Endothelial cell (in vitro differentiated cells): ENCODE measurements around the gene PRR20G. TPM values are rescaled to one million over a fixed set of nuclear protein-coding genes. Genes with fewer than 3 reads are reported as not detected.

Experiments
- DNase-seq: peaks from one replicate; pipeline ENCODE4 v3.0.0; 2021; ENCODE audit warnings: low spot score
- H3K27ac Mint-ChIP-seq: one replicate; pipeline ENCODE4 v1.8.0; 2021; ENCODE audit warnings: mixed read lengths, inconsistent platforms; ENCODE audit not compliant: unreplicated experiment
- H3K27me3 Mint-ChIP-seq: one replicate; pipeline ENCODE4 v1.8.0; 2021; ENCODE audit warnings: mild to moderate bottlenecking, moderate library complexity, mixed read lengths, inconsistent platforms; ENCODE audit not compliant: unreplicated experiment
- H3K36me3 Mint-ChIP-seq: one replicate; pipeline ENCODE4 v1.8.0; 2021; ENCODE audit warnings: mild to moderate bottlenecking, low read depth, mixed read lengths, inconsistent platforms; ENCODE audit not compliant: unreplicated experiment
- H3K4me1 Mint-ChIP-seq: one replicate; pipeline ENCODE4 v1.8.0; 2021; ENCODE audit warnings: mild to moderate bottlenecking, mixed read lengths, inconsistent platforms; ENCODE audit not compliant: unreplicated experiment
- H3K4me3 Mint-ChIP-seq: one replicate; pipeline ENCODE4 v1.8.0; 2021; ENCODE audit warnings: mild to moderate bottlenecking, mixed read lengths, inconsistent platforms; ENCODE audit not compliant: unreplicated experiment
- H3K9me3 Mint-ChIP-seq: one replicate; pipeline ENCODE4 v1.8.0; 2021; ENCODE audit warnings: mixed read lengths, inconsistent platforms; ENCODE audit not compliant: unreplicated experiment
- CTCF ChIP-seq: fragments of 200-600 bp; sonication (generic); IDR thresholded peaks from one replicate; pipeline ENCODE4 v1.5.0; 2021; ENCODE audit warnings: antibody characterized with exemption; ENCODE audit not compliant: unreplicated experiment
- total RNA-seq: library from RNA; stranded (reverse); fragmentation: NEBNext Ultra II Directional; extraction: Animal tissue kit (Norgen Biotek cat#: 25700); gene quantifications from one replicate; pipeline ENCODE4 v1.2.1, GENCODE V29; 2021; ENCODE audit not compliant: unreplicated experiment

The PRR20G gene
- total RNA-seq, 1 donor from 2014 or later = not detected

GRCh38 chr3:127254730-127255129 is 33.1 kb downstream of the PRR20G start:
- Mint-ChIP-seq H3K27me3 (peaks cover 5% of the 10 kb centered on the region), H3K4me3 (no peak overlapping the region), H3K9me3 (peaks cover 6% of the 10 kb centered on the region), H3K36me3 (no peaks in the 10 kb centered on the region), H3K27ac (no peak overlapping the region), H3K4me1 (no peaks in the 10 kb centered on the region)
- no peak for DNase-seq
- TF ChIP-seq CTCF = no peak

GRCh38 chr3:127254033-127254644 is 33.7 kb downstream of the PRR20G start:
- Mint-ChIP-seq H3K36me3 (no peaks in the 10 kb centered on the region), H3K9me3 (peaks cover 6% of the 10 kb centered on the region), H3K4me1 (no peaks in the 10 kb centered on the region), H3K27ac (no peak overlapping the region), H3K27me3 (peaks cover 5% of the 10 kb centered on the region), H3K4me3 (no peak overlapping the region)
- no peak for TF ChIP-seq CTCF
- DNase-seq = no peak

- peaks cover 2% of the 10 kb centered on the region for H3K36me3 Mint-ChIP-seq
- DNase-seq = no peak
- no peak for TF ChIP-seq CTCF
- H3K4me1 Mint-ChIP-seq = no peaks in the 10 kb centered on the region
- no peak overlapping the region for H3K27ac Mint-ChIP-seq
- no peak overlapping the region for H3K4me3 Mint-ChIP-seq
- H3K9me3 Mint-ChIP-seq = peaks cover 6% of the 10 kb centered on the region
- H3K27me3 Mint-ChIP-seq = peaks cover 5% of the 10 kb centered on the region
These were observed 34.4 kb downstream of the PRR20G start for GRCh38 chr3:127253491-127253890.

- Mint-ChIP-seq H3K4me3 (no peak overlapping the region), H3K27ac (no peak overlapping the region), H3K9me3 (peaks cover 6% of the 10 kb centered on the region), H3K4me1 (no peaks in the 10 kb centered on the region), H3K27me3 (peaks cover 5% of the 10 kb centered on the region), H3K36me3 (peaks cover 5% of the 10 kb centered on the region)
- no peak for TF ChIP-seq CTCF
- DNase-seq = no peak
These were observed 35.4 kb downstream of the PRR20G start for GRCh38 chr3:127252446-127252845.

- DNase-seq = no peak
- Mint-ChIP-seq H3K9me3 (peaks cover 6% of the 10 kb centered on the region), H3K27me3 (peaks cover 1% of the 10 kb centered on the region), H3K4me3 (no peak overlapping the region), H3K36me3 (peaks cover 5% of the 10 kb centered on the region), H3K27ac (no peak overlapping the region), H3K4me1 (no peaks in the 10 kb centered on the region)
- no peak for TF ChIP-seq CTCF
These were observed 37.8 kb downstream of the PRR20G start for GRCh38 chr3:127250032-127250431.
